Measurements from ENCODE around the gene RHBDD2. TPM values are rescaled to one million over a fixed set of nuclear protein-coding genes. Genes with fewer than 3 reads are reported as not detected.
A peak's percentile ranks its signal among the peaks of the same experiment; 100 is the strongest.

Gene RHBDD2
- total and polyA plus RNA-seq, 9 of the 15 experiments (the other 6 are each of a cell fraction or from before 2014, with no cell fraction given) = 3.3 to 36.7 (median 17.9) TPM

DNA sequence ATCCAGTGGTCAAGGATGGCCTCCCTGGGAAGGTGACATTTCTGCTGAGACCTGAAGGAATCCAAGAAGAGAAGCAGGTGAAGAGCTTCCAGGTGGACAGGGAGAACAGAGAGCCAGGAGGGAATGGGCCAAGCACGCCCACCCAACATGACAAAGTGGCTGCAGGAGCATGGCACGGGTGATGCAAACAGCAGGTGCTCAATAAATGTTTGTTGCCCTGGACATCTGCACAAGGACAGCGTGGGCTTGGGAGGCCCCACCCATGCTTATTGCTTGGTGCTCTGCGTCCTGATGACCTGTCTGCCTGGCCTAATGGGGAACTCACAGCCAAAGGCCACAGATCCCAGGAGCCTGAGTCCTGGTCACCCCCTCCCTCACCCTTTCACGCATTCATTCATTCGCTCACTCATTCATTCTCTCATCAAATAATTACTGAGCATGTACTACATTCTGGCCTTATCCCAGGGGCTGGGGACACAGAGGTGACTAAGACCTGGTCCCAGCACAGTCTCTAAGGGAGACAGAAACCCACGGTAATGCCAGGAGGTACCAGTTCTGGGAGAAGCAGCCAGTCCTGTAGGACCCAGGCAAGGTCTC lies 13.1 kb downstream of the RHBDD2 start:
- no peaks in the 10 kb centered on the region for H3K9me1 ChIP-seq (ENCODE audit: control insufficient read depth, insufficient read depth, low read length)
- ATAC-seq (no peak), FAIRE-seq (peak; percentile 60), DNase-seq (ENCODE audit: extremely low read depth in 1 of 4, low spot score in 3 of 4) (no peak)
- peaks cover 4 to 34% of the 10 kb centered on the region in 2 experiments; a peak in 4 of 5 replicates for H3K4me1 ChIP-seq (replicated peaks in 1 of 2; ENCODE audit: control insufficient read depth in 2 of 2, insufficient read depth in 2 of 2, low read length in 2 of 2)
- ChIA-PET CTCF (ENCODE audit: low intra/inter-chr PET ratio) (no interaction called here), POLR2A (interaction anchor here (0.6 to 1.8 kb wide), 4 partner anchors 8 to 1836 kb away, joined by 3 to 10 read pairs (median 4); no protein-coding TSS in a partner anchor)
- in situ Hi-C loops (cut with MboI) = no loop called here
- WGBS (ENCODE audit: insufficient coverage, low coverage, missing lambda C conversion rate) = 77% methylated on average over 7 of the region's 7 CpGs
- H3K79me2 ChIP-seq (ENCODE audit: control insufficient read depth, insufficient read depth, low read length) = no peaks in the 10 kb centered on the region
- no peak overlapping the region for H3K4me3 ChIP-seq
- H3K27ac ChIP-seq (ENCODE audit: extremely low read depth, low read depth, low read length) = no peak overlapping the region
- H2AFZ ChIP-seq (ENCODE audit: low read depth, low read length) = no peak overlapping the region
- H3K9ac ChIP-seq (ENCODE audit: insufficient read depth in 1 of 2, low read depth in 2 of 2, low read length in 2 of 2) = peak overlapping the region in 1 of 2 experiments; percentile 79; a peak in 2 of 4 replicates
- peaks cover 14% of the 10 kb centered on the region; the same call in 2 of the 3 replicates for H3K36me3 ChIP-seq (ENCODE audit: control insufficient read depth, insufficient read depth, low read length)
- no peaks in the 10 kb centered on the region; the same call in 1 of the 2 replicates for H4K20me1 ChIP-seq (replicated peaks; ENCODE audit: control insufficient read depth, insufficient read depth, low read length)
- H3K27me3 ChIP-seq (ENCODE audit: control insufficient read depth in 2 of 2, insufficient read depth in 2 of 2, low read length in 2 of 2) = no peaks in the 10 kb centered on the region
- H3K4me2 ChIP-seq (ENCODE audit: insufficient read depth, low read length) = no peak overlapping the region
- no TSS peak for BruUV-seq (replicated peaks)
- no peaks in the 10 kb centered on the region for H3K9me3 ChIP-seq (replicated peaks; ENCODE audit: control insufficient read depth, insufficient read depth, low read depth, low read length)
- intact Hi-C loops (cut with micrococcal nuclease) = no loop called here
- TF ChIP-seq POLR2G (IDR thresholded peaks at IDR 0.05; ENCODE audit: low read depth, low read length) = 0 out of 2 replicates have a peak, but pooled peaks have one; percentile 14
- no peak for TF ChIP-seq ZNF449 (CRISPR knock-in tag; IDR thresholded peaks at IDR 0.05)
- 0 out of 2 replicates have a peak, but pooled peaks have one; percentile 9 for TF ChIP-seq BCOR (IDR thresholded peaks at IDR 0.05)
- TF ChIP-seq SMARCC2 (IDR thresholded peaks at IDR 0.05; ENCODE audit: low read depth) = no peak
- no peak for TF ChIP-seq PURB (CRISPR knock-in tag; IDR thresholded peaks at IDR 0.05; ENCODE audit: low read depth)
- TF ChIP-seq CHCHD3 (CRISPR knock-in tag; IDR thresholded peaks at IDR 0.05) = no peak
- TF ChIP-seq CTBP1 (IDR thresholded peaks at IDR 0.05; ENCODE audit: borderline replicate concordance) = no peak
- TF ChIP-seq ZNF280B (CRISPR knock-in tag; IDR thresholded peaks at IDR 0.05) = no peak
- no peak for TF ChIP-seq HEY1 (CRISPR knock-in tag; IDR thresholded peaks at IDR 0.05; ENCODE audit: borderline replicate concordance)
- peak; percentile 97 for TF ChIP-seq ZNF24 (IDR thresholded peaks at IDR 0.05)
- no peak for TF ChIP-seq TAL1 (IDR thresholded peaks at IDR 0.05)

Data from K562 (cell line).